HS-5 (cell line): ENCODE data around the gene GRM3.
"Not testable (repeated sequence)": the region's sequence is repeated elsewhere in the genome, so short reads cannot be mapped to it uniquely, and the experiment has no call there.

ENCODE experiments used
- DNase-seq: peaks from one replicate; pipeline ENCODE4 v3.0.0-alpha.2; 2012; ENCODE audit warnings: low read depth

The GRM3 gene

DNA sequence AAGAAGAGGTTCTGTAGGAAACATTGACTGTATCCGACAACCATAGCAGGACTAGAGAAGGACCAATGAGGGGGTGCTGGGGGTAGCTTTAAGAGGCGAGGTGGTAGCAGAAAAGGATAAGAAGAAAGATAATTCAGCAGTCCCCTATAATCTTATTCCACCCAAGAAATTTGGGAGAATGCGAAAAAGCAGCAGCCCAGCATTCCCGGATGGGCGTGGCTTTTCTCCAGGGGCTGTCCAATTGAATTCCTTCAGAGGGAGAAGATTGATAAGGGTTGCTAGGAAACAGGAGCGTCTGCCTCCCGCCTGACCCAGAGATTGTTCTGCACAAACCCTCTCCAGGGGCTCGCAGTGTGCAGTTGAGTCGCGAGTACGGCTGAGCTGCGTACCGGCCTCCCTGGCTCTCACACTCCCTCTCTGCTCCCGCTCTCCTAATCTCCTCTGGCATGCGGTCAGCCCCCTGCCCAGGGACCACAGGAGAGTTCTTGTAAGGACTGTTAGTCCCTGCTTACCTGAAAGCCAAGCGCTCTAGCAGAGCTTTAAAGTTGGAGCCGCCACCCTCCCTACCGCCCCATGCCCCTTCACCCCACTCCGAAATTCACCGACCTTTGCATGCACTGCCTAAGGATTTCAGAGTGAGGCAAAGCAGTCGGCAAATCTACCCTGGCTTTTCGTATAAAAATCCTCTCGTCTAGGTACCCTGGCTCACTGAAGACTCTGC is at the start of gene GRM3:
GRM3 (plus strand) TSS at position 349 of the 721 bp plus-strand sequence. CDS start 121,237 bp downstream, outside the sequence.
- no peak for DNase-seq

DNA sequence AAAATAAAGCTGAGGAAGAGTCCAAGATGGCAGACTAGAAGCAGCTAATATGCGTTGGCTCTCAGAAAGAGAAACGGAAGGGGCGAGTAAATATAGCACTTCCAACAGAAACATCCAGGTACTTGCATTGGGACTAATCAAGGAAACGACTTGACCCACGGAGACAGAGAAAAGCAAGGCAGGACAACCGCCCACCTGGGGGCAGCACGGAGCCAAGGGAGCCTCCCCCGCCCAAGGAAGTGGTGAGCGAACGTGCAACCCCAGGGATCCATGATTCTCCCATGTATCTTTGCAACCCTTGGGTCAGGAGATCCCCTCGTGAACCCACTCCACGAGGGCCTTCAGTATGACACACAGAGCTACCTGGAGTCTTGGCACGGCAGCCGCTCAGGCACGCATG is 45.4 kb upstream of the GRM3 start:
- no peak for DNase-seq

GRCh38 chr7:86598721-86599120 is 45.0 kb upstream of the GRM3 start:
- DNase-seq: no peak

DNA sequence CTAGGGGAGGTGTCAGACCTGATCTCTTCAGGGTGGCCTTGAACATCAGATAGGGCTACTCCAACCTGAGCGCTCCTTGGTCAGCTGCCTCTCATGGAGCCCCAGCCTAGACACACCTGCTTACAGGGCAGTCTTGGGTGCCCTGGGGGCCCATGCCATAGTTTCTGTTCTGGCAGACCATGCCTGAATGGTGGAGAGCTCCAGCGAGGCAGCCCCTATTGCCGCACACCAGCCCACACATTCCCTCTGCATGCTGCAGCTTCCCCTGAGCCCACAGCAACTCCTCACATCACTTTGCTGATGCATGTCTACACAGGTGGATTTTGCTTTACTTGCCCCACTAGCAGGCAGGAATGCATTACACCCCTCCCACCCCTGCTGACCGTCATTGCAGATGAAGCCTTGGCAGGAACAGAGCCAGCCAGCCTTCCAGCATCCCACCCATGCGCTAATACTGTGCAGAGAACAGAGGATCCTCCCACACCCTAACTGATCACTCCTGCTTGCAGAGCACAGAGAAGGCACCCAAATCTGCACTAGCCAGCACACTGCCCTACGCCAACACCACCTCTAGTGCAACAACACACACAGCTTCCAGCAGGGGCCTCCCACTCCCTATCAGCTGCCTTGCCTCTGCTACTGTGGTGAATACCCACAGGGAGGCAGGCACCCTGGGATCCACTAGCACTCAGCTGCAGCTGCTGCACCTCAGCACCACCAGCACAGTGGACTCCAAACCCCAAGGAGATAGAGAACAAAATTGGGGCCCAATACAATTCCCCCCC is 43.0 kb upstream of the GRM3 start:
- no peak for DNase-seq

DNA sequence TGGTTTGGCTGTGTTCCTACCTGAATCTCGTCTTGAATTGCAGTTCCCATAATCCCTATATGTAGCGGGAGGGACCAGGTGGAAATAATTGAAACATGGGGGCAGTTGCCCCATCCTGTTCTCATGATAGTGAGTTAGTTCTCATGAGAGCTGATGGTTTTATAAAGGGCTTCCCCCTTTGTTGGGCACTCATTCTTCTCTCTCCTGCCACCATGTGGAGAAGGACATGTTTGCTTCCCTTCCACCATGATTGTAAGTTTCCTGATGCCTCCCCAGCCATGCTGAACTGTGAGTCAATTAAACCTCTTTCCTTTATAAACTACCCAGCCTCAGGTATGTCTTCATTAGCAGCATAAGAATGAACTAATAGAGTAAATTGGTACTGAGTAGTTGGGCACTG is 28.0 kb upstream of the GRM3 start:
- DNase-seq: not testable (repeated sequence)

DNA sequence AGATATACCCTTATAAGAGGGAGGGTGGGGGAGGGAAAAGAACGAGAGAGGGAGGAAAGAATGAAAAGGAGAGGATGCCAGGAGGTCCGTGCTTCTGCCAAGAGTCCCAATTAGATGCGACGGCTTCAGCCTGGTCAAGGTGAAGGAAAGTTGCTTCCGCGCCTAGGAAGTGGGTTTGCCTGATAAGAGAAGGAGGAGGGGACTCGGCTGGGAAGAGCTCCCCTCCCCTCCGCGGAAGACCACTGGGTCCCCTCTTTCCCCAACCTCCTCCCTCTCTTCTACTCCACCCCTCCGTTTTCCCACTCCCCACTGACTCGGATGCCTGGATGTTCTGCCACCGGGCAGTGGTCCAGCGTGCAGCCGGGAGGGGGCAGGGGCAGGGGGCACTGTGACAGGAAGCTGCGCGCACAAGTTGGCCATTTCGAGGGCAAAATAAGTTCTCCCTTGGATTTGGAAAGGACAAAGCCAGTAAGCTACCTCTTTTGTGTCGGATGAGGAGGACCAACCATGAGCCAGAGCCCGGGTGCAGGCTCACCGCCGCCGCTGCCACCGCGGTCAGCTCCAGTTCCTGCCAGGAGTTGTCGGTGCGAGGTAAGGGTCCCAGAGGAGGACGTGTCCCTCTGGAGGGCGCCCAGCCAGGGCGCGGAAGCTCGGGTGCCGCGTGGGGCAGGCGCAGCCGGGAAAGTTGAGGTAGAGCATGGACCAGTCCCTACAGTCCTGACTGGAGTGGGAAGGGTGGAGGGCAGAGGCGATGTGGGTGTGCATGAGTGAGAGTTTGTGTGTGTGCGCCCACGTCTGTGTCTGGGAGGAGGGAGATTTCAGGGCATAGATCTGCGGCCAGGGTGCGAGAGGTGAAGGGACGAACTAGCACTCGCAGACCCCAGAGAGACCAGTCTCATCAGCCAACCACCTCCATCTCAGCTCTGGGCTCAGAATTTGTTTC is 844 bp downstream of the GRM3 start:
- no peak for DNase-seq

- no peak for DNase-seq
Observed at GRCh38 chr7:86645225-86645608, 1.5 kb downstream of the GRM3 start.

GRCh38 chr7:86645676-86646276 is 2.1 kb downstream of the GRM3 start:
- DNase-seq: no peak

GRCh38 chr7:86647385-86648094 is 3.8 kb downstream of the GRM3 start:
- no peak for DNase-seq

- DNase-seq: no peak
Observed at GRCh38 chr7:86648169-86648568, 4.5 kb downstream of the GRM3 start.

DNA sequence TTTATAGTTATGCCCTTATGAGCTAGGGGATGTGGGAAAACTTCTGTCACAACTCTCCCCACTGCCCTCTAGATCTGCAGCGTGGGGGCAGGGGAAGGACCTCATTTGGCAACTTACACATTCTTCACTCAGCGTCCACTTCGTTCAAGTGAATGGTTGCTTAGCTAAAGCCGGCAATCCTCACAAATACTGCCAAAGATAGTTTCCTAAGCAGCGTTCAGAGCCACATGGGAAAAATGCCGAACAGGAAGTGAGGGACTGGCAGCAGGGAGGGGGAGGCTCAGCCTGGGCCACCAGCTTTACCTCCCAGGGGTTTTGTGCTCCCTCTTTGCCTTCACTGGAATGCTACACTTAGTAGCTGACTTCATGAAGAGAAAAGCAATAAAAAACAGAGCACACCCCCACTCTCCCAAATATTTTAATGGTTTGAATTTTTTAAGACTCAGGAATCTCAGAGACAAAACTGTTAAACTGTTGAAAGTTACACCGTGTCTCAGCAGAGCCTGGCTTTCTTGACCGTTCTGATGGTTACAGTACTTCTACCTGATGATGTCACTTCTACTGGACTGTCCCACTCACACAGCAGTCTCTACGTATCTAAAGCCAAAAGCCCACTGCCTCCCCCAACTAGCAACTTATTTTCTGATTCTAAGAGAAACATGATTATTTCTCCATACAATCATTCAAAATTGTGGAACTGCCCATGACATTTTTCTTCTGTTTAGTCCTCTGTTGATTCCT is 10.4 kb downstream of the GRM3 start:
- DNase-seq: no peak

DNA sequence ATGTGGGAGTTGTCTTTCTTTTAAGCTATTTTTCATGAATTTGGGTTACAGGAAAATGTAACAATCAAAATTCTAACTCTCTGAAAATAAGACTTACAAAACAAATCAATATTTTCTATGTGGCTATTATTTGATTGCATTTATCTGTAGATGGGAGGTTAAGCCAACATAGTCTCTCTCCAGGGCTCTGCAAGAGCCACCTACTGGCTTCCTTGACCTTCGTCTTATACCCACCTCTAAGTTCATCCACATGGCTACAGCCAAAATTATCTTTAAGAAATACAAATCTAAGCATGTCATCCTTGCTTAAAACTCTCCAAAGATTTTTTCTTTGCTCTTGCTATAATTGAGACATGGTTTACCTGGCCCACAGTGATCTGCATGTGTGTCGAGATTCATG is 14.2 kb downstream of the GRM3 start:
- DNase-seq: no peak

DNA sequence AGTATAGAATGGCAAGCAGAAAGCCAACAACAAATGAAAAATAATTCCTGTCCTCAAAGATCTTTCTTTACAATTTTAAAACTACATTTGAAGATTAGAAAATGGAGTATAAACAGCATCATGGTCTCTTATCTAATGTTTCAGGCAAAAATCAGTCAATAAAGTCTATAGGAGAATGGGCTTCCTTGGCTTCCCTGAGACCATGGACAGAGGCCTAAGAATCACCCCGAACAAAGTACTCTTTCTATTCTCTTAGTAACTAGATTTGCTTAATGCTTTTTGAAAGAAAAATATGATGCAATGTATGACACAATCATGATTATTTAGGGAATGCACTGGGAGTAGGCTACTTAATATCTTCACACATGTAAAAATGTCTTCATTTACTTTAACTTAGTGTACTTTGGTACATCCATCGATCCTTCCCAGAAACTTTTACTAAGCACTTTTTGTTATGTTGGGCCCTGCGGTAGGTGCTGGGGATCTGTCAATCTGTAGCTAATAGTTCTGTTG is 17.3 kb downstream of the GRM3 start:
- DNase-seq: no peak

DNA sequence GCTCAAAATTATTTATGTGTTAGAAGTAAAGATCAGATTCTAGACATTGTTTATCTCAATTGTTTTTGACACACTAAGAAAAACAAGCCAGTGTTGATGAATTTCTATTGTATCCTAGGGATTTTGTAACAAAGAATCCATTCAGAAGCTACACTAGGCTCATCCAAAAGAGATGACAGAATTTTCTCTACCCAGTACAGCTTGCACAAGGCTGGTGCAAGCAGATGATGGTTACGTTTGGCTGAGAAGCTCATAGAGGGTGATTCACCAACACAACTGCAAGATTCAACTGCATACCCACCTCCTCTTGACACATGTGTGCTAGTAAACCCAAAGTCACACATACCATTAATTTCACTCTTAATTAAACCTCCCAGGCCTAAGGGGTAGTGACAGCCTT is 20.8 kb downstream of the GRM3 start:
- DNase-seq: no peak

DNA sequence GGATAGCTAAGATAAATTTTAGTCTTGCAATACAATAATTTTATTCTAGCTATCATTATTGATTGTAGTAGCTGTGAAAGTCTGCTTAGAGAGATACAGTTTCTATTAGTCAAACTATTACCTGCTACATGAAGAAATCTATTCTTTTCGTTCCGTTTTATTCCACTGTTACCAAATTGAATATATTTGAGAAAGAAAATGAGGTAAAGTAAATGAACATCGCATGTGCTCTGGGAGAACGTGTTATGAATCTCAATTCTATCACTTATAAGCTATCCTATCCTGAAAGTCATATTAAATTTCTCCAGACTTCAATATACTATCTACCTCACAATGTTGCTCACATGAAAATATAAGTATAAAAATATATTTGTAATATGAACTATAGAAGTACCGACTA is 21.3 kb downstream of the GRM3 start:
- no peak for DNase-seq

DNA sequence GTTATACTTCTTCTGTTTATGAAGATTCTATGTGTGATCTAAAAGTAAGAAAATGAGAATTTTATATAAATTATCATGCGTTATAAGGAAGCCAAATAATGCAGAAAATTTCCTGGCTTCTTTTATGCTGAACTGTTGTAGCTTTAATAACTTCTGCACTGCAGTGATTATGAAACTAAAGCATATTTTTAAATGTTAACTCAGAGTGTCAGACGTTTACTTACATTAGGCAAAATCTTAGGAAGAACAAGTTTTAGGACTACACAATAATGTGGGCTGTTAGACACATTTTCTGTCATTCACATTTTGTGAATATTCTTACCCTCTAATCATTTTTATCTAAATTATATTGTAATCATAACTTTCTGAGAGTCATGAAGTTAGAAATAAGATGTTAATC is 22.0 kb downstream of the GRM3 start:
- DNase-seq: no peak

DNA sequence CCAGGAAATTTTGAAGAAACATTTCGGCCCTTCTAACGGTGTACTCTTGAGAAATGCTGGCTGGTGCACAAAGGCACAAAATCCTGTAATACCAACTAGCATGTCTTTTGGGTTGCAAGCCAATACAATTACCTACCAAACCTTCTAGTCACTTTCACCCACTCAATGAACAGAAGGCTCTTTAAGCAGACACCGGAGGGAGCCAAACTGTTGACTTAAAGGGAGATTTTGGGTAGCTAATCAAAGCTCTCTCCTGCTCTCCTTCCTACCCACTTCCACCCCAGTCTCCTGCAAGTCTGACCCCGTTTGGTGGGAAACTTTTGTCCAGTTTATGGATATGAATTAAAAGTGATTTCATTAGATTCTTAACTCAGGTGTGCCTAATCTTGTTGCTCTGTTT is 24.0 kb downstream of the GRM3 start:
- no peak for DNase-seq

DNA sequence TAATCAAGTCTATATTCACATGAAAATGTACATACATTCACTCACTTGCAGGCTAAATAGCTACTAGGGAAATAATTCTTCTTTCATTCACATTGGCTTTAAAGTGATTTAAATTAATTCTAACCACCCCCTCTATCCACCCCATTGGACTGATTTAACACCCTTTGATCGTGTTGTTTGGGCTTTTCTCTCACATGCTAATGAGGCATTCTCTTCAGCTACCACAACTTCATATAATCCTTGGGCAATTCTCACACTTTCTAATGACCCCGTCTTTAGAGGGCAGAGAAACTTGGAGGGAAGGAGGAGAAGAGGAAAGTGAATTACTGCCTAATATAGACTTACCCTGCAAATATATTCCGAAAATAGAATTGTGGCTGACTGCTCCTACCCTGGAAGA is 24.6 kb downstream of the GRM3 start:
- DNase-seq: no peak

DNA sequence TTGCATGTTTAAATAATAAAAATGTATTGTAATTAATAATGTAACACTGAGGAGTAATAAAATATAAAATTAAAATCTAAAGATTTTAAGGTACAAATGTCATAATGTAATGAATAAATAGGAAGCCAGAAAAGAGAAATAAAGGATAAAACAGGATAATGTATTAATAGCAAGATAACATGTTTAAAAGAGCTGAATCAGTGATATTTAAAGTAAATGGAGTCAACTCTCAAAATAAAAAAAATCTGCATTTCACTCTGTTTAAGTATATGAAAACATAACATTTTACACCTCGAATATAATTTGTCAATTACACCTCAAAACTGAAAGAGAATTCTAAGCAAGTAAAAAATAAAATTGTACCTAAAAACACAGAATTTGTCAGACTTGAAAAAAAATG is 44.1 kb downstream of the GRM3 start:
- DNase-seq: no peak

- no peak for DNase-seq
Observed at GRCh38 chr7:86689363-86689762, 45.7 kb downstream of the GRM3 start.

- DNase-seq: no peak
Observed at GRCh38 chr7:86692755-86693154, 49.0 kb downstream of the GRM3 start.
